ENCODE data around the gene CCDC33. TPM values are rescaled to one million over a fixed set of nuclear protein-coding genes. Genes with fewer than 3 reads are reported as not detected.

Gene CCDC33
- total RNA-seq, 1 donor from 2014 or later, result 0.41 TPM

Other genes with a start within 250 kb of the CCDC33 start
- gene STOML1, start 244.0 kb upstream of the CCDC33 start, total RNA-seq, result 24.1 TPM
- 3.7 TPM for gene PML, start 241.6 kb upstream of the CCDC33 start, total RNA-seq
- under 0.01 TPM for gene GOLGA6A, start 153.8 kb upstream of the CCDC33 start, total RNA-seq
- 113 TPM for gene ISLR2, start 105.7 kb upstream of the CCDC33 start, total RNA-seq
- 12.6 TPM for gene ISLR, start 62.6 kb upstream of the CCDC33 start, total RNA-seq
- gene STRA6, start 33.5 kb upstream of the CCDC33 start, total RNA-seq, result 3.7 TPM
- gene CYP11A1, start 131.3 kb downstream of the CCDC33 start, total RNA-seq, result not detected
- gene SEMA7A, start 197.6 kb downstream of the CCDC33 start, total RNA-seq, result 21.6 TPM
- gene UBL7, start 224.8 kb downstream of the CCDC33 start, total RNA-seq, result 28.9 TPM

All from frontal cortex (tissue), 1 donor.